ENCODE data around the gene KLF7. TPM values are rescaled to one million over a fixed set of nuclear protein-coding genes. Genes with fewer than 3 reads are reported as not detected.

The KLF7 gene
- 120 TPM for total RNA-seq (ENCODE audit: unreplicated experiment)
- long read RNA-seq, full-length matches to known transcripts: 3 of 14 reads
- long read RNA-seq, partial matches to known transcripts: 8 of 14 reads
- long read RNA-seq, other reads (novel, unspliced or antisense): 3 of 14 reads

DNA sequence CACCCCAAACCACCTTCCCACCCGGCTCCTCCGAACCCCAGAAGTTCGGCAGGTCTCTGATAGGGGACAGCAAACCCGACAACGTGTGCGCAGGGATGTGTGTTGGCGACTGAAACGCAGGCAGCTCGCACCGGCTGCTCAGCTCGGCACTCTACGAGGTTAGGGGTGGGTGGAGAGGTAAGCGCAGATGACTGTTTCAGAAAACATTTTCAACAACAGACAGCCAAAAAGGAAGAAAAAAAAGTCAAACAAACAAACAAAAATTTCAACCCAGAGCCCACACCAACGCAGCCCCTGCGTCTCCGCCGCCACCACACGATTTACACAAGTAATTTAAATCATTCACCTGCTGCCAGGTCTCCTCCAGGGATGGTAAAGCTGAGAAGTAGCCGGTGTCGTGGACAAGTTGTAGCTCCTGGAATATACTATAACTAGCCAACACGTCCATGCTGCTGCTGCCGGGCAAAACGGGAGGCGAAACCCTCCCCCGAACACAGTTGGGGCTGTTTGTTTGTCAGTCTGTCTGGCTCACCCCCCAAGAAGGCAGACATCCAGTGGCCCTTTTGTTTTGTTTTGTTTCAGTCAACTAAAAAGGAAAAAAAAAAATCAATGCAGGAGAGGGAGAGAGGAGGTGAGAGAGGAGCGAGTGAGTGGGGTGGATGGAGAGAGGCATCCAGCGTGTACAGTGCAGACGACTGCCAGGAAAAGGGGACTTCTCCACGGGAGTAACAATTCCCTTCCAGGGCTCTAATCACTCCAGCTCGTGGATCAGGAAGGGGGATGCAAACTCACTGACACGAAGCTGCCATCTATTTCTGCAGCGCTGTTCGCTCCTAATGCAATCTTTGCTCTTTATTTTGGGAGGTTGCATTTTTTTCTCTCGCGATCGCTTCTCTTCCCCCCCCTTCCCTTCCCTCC, at the start of gene KLF7:
Gene KLF7, minus strand, starts transcription at position 828 of the 918 bp plus-strand sequence. Its CDS starts 380 bp downstream, at position 448.
- Mint-ChIP-seq H3K4me3 (ENCODE audit: unreplicated experiment) (peak within 1 kb of the TSS; percentile 97), H3K27me3 (ENCODE audit: unreplicated experiment) (peaks cover 18% of the 10 kb centered on the region), H3K27ac (ENCODE audit: unreplicated experiment) (peak within 1 kb of the TSS; percentile 98), H3K9me3 (ENCODE audit: unreplicated experiment) (no peaks in the 10 kb centered on the region), H3K4me1 (ENCODE audit: unreplicated experiment) (peaks cover 60% of the 10 kb centered on the region), H3K36me3 (ENCODE audit: low read depth, unreplicated experiment) (peaks cover 22% of the 10 kb centered on the region)
- TF ChIP-seq, protein P1, sequence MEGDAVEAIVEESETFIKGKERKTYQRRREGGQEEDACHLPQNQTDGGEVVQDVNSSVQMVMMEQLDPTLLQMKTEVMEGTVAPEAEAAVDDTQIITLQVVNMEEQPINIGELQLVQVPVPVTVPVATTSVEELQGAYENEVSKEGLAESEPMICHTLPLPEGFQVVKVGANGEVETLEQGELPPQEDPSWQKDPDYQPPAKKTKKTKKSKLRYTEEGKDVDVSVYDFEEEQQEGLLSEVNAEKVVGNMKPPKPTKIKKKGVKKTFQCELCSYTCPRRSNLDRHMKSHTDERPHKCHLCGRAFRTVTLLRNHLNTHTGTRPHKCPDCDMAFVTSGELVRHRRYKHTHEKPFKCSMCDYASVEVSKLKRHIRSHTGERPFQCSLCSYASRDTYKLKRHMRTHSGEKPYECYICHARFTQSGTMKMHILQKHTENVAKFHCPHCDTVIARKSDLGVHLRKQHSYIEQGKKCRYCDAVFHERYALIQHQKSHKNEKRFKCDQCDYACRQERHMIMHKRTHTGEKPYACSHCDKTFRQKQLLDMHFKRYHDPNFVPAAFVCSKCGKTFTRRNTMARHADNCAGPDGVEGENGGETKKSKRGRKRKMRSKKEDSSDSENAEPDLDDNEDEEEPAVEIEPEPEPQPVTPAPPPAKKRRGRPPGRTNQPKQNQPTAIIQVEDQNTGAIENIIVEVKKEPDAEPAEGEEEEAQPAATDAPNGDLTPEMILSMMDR (IDR thresholded peaks at IDR 0.05; ENCODE audit: unreplicated experiment): no peak
- no peak for DNase-seq (ENCODE audit: low spot score)

DNA sequence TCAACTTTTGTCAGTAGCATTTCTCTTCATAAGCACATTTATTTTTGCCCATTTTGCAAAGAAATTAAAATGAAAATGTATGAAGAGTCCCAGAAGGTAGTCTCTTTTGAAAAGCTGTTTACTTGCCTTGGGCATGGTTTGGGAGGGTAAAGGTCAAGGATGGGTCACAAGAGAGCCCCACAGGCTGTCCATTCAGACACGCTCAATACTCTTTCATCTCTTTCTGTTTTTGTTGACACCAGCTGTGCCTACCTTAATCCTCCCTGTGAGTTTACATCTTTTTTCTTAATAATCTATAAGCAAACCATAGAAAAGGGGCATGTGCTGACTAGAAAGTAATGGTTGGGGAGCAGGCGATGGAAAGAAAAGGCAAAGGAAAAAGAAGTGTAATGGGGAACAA, 49.6 kb upstream of the KLF7 start:
- peaks cover 4% of the 10 kb centered on the region for H3K4me1 Mint-ChIP-seq (ENCODE audit: unreplicated experiment)
- H3K4me3 Mint-ChIP-seq (ENCODE audit: unreplicated experiment): no peak overlapping the region
- no peaks in the 10 kb centered on the region for H3K9me3 Mint-ChIP-seq (ENCODE audit: unreplicated experiment)
- no peak for DNase-seq (ENCODE audit: low spot score)
- H3K27me3 Mint-ChIP-seq (ENCODE audit: unreplicated experiment): peaks cover 1% of the 10 kb centered on the region
- H3K36me3 Mint-ChIP-seq (ENCODE audit: low read depth, unreplicated experiment): no peaks in the 10 kb centered on the region
- H3K27ac Mint-ChIP-seq (ENCODE audit: unreplicated experiment): no peak overlapping the region
- TF ChIP-seq, protein P1 (IDR thresholded peaks at IDR 0.05; ENCODE audit: unreplicated experiment): no peak

DNA sequence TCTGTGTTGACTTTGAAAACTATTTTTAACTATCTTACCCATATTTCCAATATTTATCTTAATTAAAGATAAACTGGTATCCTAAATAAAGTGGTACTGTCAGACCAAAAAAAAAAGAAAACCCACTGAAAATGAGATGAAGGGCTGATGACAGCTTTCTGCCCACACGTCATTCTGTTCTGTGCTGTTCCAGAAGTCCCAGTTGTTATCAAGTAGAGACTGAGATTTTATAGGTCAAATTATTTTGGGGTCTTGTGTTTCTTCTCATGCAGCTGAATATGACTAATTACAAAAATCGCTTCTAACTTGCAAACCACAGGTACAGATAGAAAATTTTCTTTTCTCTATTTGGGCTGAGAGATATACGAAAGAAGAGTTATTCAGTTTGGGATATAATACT, 48.7 kb upstream of the KLF7 start:
- Mint-ChIP-seq H3K27ac (ENCODE audit: unreplicated experiment) (no peak overlapping the region), H3K27me3 (ENCODE audit: unreplicated experiment) (peaks cover 1% of the 10 kb centered on the region), H3K4me3 (ENCODE audit: unreplicated experiment) (no peak overlapping the region), H3K9me3 (ENCODE audit: unreplicated experiment) (no peaks in the 10 kb centered on the region), H3K4me1 (ENCODE audit: unreplicated experiment) (no peaks in the 10 kb centered on the region), H3K36me3 (ENCODE audit: low read depth, unreplicated experiment) (no peaks in the 10 kb centered on the region)
- TF ChIP-seq, protein P1 (IDR thresholded peaks at IDR 0.05; ENCODE audit: unreplicated experiment): no peak
- DNase-seq (ENCODE audit: low spot score): no peak

DNA sequence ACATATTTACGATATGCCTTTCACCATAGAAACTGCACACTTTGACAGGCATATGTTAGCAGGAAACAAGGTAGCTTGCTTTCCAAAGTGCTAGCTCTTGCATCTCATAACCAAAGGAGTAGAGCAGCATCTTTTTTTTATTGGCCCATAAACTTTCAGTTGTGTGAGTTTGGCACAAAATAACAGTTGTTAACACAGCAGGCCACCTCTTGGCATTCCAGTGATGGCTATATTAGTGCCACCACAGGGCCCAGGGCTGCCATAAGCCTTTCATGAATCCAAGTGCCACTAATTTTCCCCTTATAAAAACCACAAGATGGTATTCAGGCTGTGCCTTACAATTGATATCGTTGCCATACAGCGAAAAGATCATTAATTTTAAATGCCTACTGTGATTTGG, 40.3 kb upstream of the KLF7 start:
- no peak overlapping the region for H3K4me3 Mint-ChIP-seq (ENCODE audit: unreplicated experiment)
- H3K4me1 Mint-ChIP-seq (ENCODE audit: unreplicated experiment): no peaks in the 10 kb centered on the region
- no peaks in the 10 kb centered on the region for H3K36me3 Mint-ChIP-seq (ENCODE audit: low read depth, unreplicated experiment)
- H3K27me3 Mint-ChIP-seq (ENCODE audit: unreplicated experiment): peaks cover 1% of the 10 kb centered on the region
- TF ChIP-seq, protein P1 (IDR thresholded peaks at IDR 0.05; ENCODE audit: unreplicated experiment): no peak
- H3K9me3 Mint-ChIP-seq (ENCODE audit: unreplicated experiment): no peaks in the 10 kb centered on the region
- H3K27ac Mint-ChIP-seq (ENCODE audit: unreplicated experiment): no peak overlapping the region
- DNase-seq (ENCODE audit: low spot score): no peak

Data from endothelial cell (in vitro differentiated cells).